ENCODE data around the gene CCDC149. TPM values are rescaled to one million over a fixed set of nuclear protein-coding genes. Genes with fewer than 3 reads are reported as not detected.

The CCDC149 gene
- total and polyA plus RNA-seq, 2 donors (not counting 1 experiment from before 2014, with no cell fraction given) = not detected

DNA sequence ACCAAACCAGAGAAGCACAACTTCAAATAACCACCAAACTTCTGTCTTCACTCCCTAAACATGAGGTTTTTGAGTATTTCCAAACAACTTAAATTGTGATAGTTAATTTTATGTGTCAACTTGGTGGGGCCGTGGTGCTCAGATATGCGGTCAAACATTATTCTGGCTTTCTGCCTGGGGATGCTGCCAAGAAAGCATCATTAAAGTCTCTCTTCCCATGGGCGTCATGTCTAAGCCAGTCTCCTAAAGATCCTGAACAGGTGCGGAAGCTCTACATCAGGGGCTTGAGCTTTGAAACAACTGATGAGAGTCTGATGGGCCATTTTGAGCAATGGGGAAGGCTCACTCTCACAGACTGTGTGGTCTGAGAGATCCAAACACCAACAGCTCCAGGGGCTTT, 141.6 kb downstream of the CCDC149 start:
- ATAC-seq (ENCODE audit: low read depth) = no peak
- TF ChIP-seq, protein P1, sequence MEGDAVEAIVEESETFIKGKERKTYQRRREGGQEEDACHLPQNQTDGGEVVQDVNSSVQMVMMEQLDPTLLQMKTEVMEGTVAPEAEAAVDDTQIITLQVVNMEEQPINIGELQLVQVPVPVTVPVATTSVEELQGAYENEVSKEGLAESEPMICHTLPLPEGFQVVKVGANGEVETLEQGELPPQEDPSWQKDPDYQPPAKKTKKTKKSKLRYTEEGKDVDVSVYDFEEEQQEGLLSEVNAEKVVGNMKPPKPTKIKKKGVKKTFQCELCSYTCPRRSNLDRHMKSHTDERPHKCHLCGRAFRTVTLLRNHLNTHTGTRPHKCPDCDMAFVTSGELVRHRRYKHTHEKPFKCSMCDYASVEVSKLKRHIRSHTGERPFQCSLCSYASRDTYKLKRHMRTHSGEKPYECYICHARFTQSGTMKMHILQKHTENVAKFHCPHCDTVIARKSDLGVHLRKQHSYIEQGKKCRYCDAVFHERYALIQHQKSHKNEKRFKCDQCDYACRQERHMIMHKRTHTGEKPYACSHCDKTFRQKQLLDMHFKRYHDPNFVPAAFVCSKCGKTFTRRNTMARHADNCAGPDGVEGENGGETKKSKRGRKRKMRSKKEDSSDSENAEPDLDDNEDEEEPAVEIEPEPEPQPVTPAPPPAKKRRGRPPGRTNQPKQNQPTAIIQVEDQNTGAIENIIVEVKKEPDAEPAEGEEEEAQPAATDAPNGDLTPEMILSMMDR (IDR thresholded peaks at IDR 0.05) = no peak
- TF ChIP-seq EZH2 (IDR thresholded peaks at IDR 0.05; ENCODE audit: borderline replicate concordance, insufficient read depth, low read depth, low read length, poor library complexity, severe bottlenecking) = no peak
- no peak overlapping the region for H2AFZ ChIP-seq (ENCODE audit: insufficient read depth, low read depth, low read length, poor library complexity, severe bottlenecking)
- POLR2A ChIA-PET = no interaction called here
- H3K4me1 ChIP-seq (ENCODE audit: control insufficient read depth in 2 of 2, insufficient read depth in 2 of 2, low read length in 2 of 2) = no peaks in the 10 kb centered on the region
- H3K9me3 Mint-ChIP-seq (ENCODE audit: insufficient read depth) = no peaks in the 10 kb centered on the region
- no peak overlapping the region for H3K4me3 ChIP-seq (ENCODE audit: control extremely low read depth in 1 of 5, extremely low read depth in 1 of 5, insufficient read depth in 1 of 5, low read depth in 2 of 5, low read length in 4 of 5)
- DNase-seq = no peak
- H3K9me3 ChIP-seq (ENCODE audit: control extremely low read depth in 1 of 3, control insufficient read depth in 2 of 3, insufficient read depth in 1 of 3, low read length in 2 of 3) = no peaks in the 10 kb centered on the region
- no peak overlapping the region for H3K9ac ChIP-seq (ENCODE audit: low read length)
- H3K27me3 Mint-ChIP-seq = no peaks in the 10 kb centered on the region
- no peaks in the 10 kb centered on the region for H4K20me1 ChIP-seq (ENCODE audit: control insufficient read depth, insufficient read depth, low read length, poor library complexity, severe bottlenecking)
- H3K79me2 ChIP-seq (ENCODE audit: control insufficient read depth, insufficient read depth, low read length) = no peaks in the 10 kb centered on the region
- no peaks in the 10 kb centered on the region for H3K36me3 ChIP-seq (replicated peaks in 1 of 2; ENCODE audit: control extremely low read depth in 1 of 2, control insufficient read depth in 1 of 2, extremely low read depth in 1 of 2, insufficient read depth in 2 of 2, low read length in 1 of 2)
- H3K4me3 Mint-ChIP-seq = no peak overlapping the region
- WGBS (ENCODE audit: insufficient coverage) = 87% methylated on average over 3 of the region's 4 CpGs
- no peaks in the 10 kb centered on the region for H3K27me3 ChIP-seq (replicated peaks in 1 of 4; ENCODE audit: control extremely low read depth in 1 of 4, control insufficient read depth in 3 of 4, insufficient read depth in 4 of 4, low read length in 3 of 4)
- no peaks in the 10 kb centered on the region for H3K4me1 Mint-ChIP-seq
- intact Hi-C loops (cut with micrococcal nuclease) = no loop called here
- H3K4me2 ChIP-seq (replicated peaks; ENCODE audit: low read depth, low read length, poor library complexity, severe bottlenecking) = no peak overlapping the region
- CTCF ChIA-PET = no interaction called here
- no peak overlapping the region for H3K27ac Mint-ChIP-seq
- no peak overlapping the region for H3K27ac ChIP-seq (ENCODE audit: low read length in 2 of 2)

DNA sequence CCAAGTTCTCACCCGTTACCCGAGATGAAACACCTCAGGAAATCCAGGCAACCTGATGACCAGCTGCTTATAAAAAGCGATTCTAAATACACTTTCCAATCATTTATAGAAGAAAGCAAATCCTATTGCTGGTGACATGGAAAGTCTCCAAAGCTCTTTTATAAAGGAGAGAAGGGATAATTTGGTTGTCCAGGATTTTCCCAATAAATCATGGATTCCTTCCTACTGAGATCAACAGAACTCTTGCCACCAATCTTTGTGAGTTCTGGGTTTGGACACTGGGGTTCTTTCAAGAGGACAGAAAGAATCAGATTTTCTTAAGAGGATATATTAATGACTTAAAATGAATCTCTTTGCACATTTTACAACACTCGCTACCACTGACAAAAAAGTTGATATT, 142.2 kb downstream of the CCDC149 start:
- ATAC-seq (ENCODE audit: low read depth) = no peak
- Histone ChIP-seq H3K9ac (ENCODE audit: low read length) (no peak overlapping the region), H3K9me3 (ENCODE audit: control extremely low read depth in 1 of 3, control insufficient read depth in 2 of 3, insufficient read depth in 1 of 3, low read length in 2 of 3) (no peaks in the 10 kb centered on the region), H4K20me1 (ENCODE audit: control insufficient read depth, insufficient read depth, low read length, poor library complexity, severe bottlenecking) (no peaks in the 10 kb centered on the region), H3K27me3 (replicated peaks in 1 of 4; ENCODE audit: control extremely low read depth in 1 of 4, control insufficient read depth in 3 of 4, insufficient read depth in 4 of 4, low read length in 3 of 4) (no peaks in the 10 kb centered on the region), H3K36me3 (replicated peaks in 1 of 2; ENCODE audit: control extremely low read depth in 1 of 2, control insufficient read depth in 1 of 2, extremely low read depth in 1 of 2, insufficient read depth in 2 of 2, low read length in 1 of 2) (no peaks in the 10 kb centered on the region), H3K79me2 (ENCODE audit: control insufficient read depth, insufficient read depth, low read length) (no peaks in the 10 kb centered on the region), H3K4me1 (ENCODE audit: control insufficient read depth in 2 of 2, insufficient read depth in 2 of 2, low read length in 2 of 2) (no peaks in the 10 kb centered on the region), H3K4me3 (ENCODE audit: control extremely low read depth in 1 of 5, extremely low read depth in 1 of 5, insufficient read depth in 1 of 5, low read depth in 2 of 5, low read length in 4 of 5) (no peak overlapping the region), H3K27ac (ENCODE audit: low read length in 2 of 2) (no peak overlapping the region), H3K4me2 (replicated peaks; ENCODE audit: low read depth, low read length, poor library complexity, severe bottlenecking) (no peak overlapping the region), H2AFZ (ENCODE audit: insufficient read depth, low read depth, low read length, poor library complexity, severe bottlenecking) (no peak overlapping the region)
- POLR2A ChIA-PET = no interaction called here
- Mint-ChIP-seq H3K4me3 (no peak overlapping the region), H3K27me3 (no peaks in the 10 kb centered on the region), H3K4me1 (no peaks in the 10 kb centered on the region), H3K9me3 (ENCODE audit: insufficient read depth) (no peaks in the 10 kb centered on the region), H3K27ac (no peak overlapping the region)
- intact Hi-C loops (cut with micrococcal nuclease) = no loop called here
- no peak for TF ChIP-seq EZH2 (IDR thresholded peaks at IDR 0.05; ENCODE audit: borderline replicate concordance, insufficient read depth, low read depth, low read length, poor library complexity, severe bottlenecking)
- TF ChIP-seq, protein P1 (IDR thresholded peaks at IDR 0.05) = no peak
- 100% methylated on average over 2 of the region's 4 CpGs for WGBS (ENCODE audit: insufficient coverage)
- CTCF ChIA-PET = no interaction called here
- no peak for DNase-seq
